NK-92 treated with Interleukin-12 subunit alpha and Interleukin-12 subunit beta, amount 100 ng/mL, for 24 hours (cell line): ENCODE data around the gene PLXNA2.

ENCODE experiments used
- DNase-seq: peaks from one replicate; lab custom pipeline; 2025; lab: John Stamatoyannopoulos, UW

Gene PLXNA2

GRCh38 chr1:208019257-208019656, 224.9 kb downstream of the PLXNA2 start:
- no peak for DNase-seq

GRCh38 chr1:208015255-208015654, 228.9 kb downstream of the PLXNA2 start:
- DNase-seq = no peak

GRCh38 chr1:208013210-208013609, 231.0 kb downstream of the PLXNA2 start:
- no peak for DNase-seq

- DNase-seq = no peak
These were observed 231.5 kb downstream of the PLXNA2 start for GRCh38 chr1:208012721-208013120.

GRCh38 chr1:208010487-208011071, 233.6 kb downstream of the PLXNA2 start:
- DNase-seq = no peak

GRCh38 chr1:208009706-208010444, 234.3 kb downstream of the PLXNA2 start:
- no peak for DNase-seq

- no peak for DNase-seq
These were observed 234.9 kb downstream of the PLXNA2 start for GRCh38 chr1:208009303-208009702.

GRCh38 chr1:208008534-208008933, 235.7 kb downstream of the PLXNA2 start:
- DNase-seq = no peak

GRCh38 chr1:208007938-208008342, 236.2 kb downstream of the PLXNA2 start:
- DNase-seq = no peak

GRCh38 chr1:208007319-208007937, 236.8 kb downstream of the PLXNA2 start:
- no peak for DNase-seq

- DNase-seq = no peak
These were observed 237.8 kb downstream of the PLXNA2 start for GRCh38 chr1:208006258-208006920.

- DNase-seq = no peak
These were observed 239.3 kb downstream of the PLXNA2 start for GRCh38 chr1:208004851-208005250.

- DNase-seq = no peak
These were observed 240.9 kb downstream of the PLXNA2 start for GRCh38 chr1:208003241-208003640.

- no peak for DNase-seq
These were observed 241.5 kb downstream of the PLXNA2 start for GRCh38 chr1:208002672-208003071.

- no peak for DNase-seq
These were observed 242.1 kb downstream of the PLXNA2 start for GRCh38 chr1:208002078-208002477.

GRCh38 chr1:208000504-208000903, 243.7 kb downstream of the PLXNA2 start:
- no peak for DNase-seq

- no peak for DNase-seq
These were observed 244.2 kb downstream of the PLXNA2 start for GRCh38 chr1:207999972-208000371.

- no peak for DNase-seq
These were observed 244.8 kb downstream of the PLXNA2 start for GRCh38 chr1:207999274-207999915.

- DNase-seq = no peak
These were observed 245.5 kb downstream of the PLXNA2 start for GRCh38 chr1:207998691-207999090.

- DNase-seq = peak; percentile 9
These were observed 246.5 kb downstream of the PLXNA2 start for GRCh38 chr1:207997486-207998268.

GRCh38 chr1:207996636-207997035, 247.5 kb downstream of the PLXNA2 start:
- DNase-seq = no peak
